GM12878 (cell line): ENCODE measurements around the gene DNMBP. TPM values are rescaled to one million over a fixed set of nuclear protein-coding genes. Genes with fewer than 3 reads are reported as not detected.

Experiments used
- ATAC-seq: fragments of 200-7000 bp; cut with Tn5 transposase; 3 replicates; pipeline ENCODE4 v1.9.1; 2020; ENCODE audit warnings: mild to moderate bottlenecking, moderate library complexity
- BruUV-seq: library from RNA; stranded (reverse); fragments of 400-500 nt; replicated peaks from 2 replicates; lab custom pipeline; 2021; lab: Mats Ljungman, UMichigan
- CTCF ChIA-PET: fragments of 300-600 bp; sonication (Branson Sonifier 250); formaldehyde crosslinking; extraction: SDS; loops from one replicate; lab custom pipeline; 2021; ENCODE audit warnings: inconsistent platforms; lab: Yijun Ruan, JAX
- POLR2A ChIA-PET: fragments of 350-600 bp; formaldehyde crosslinking; extraction: SDS; loops from one replicate; lab custom pipeline; 2021; ENCODE audit warnings: inconsistent platforms; lab: Charles Lee
- RAD21 ChIA-PET: fragments of 300-600 bp; sonication (Branson Sonifier 250); formaldehyde crosslinking; loops from one replicate; lab custom pipeline; 2023; ENCODE audit warnings: antibody characterized with exemption; ENCODE audit not compliant: unreplicated experiment; lab: Charles Lee
- SMC1A ChIA-PET: fragments of 300-600 bp; sonication (Branson Sonifier 250); formaldehyde crosslinking; loops from one replicate; lab custom pipeline; 2023; ENCODE audit not compliant: unreplicated experiment, uncharacterized antibody; lab: Charles Lee
- DNase-seq: peaks from one replicate; pipeline ENCODE4 v3.0.0-alpha.2; 2011; ENCODE audit warnings: low read depth, low spot score
- FAIRE-seq: peaks from 3 replicates; lab custom pipeline; 2011; peaks lifted over from hg19 to GRCh38; lab: Jason Lieb, UNC
- H2AFZ ChIP-seq: 2 replicates; pipeline ENCODE4 v1.6.0; 2011; ENCODE audit warnings: low read depth, low read length, control low read depth; ENCODE audit not compliant: control insufficient read depth
- H3K27ac ChIP-seq: 2 replicates; pipeline ENCODE4 v1.5.1; 2011; ENCODE audit warnings: control low read depth; ENCODE audit not compliant: control insufficient read depth, insufficient read depth
- H3K27me3 ChIP-seq, 2 experiments: replicated peaks in 1 of 2; 2 replicates each; pipeline versions ENCODE4 v1.6.0 to v1.6.1; 2011; ENCODE audit warnings: low read length in 1 of 2; ENCODE audit not compliant: control insufficient read depth in 2 of 2, insufficient read depth in 2 of 2
- H3K36me3 ChIP-seq, 2 experiments: 2 replicates each; pipeline ENCODE4 v1.5.1; 2011; ENCODE audit warnings: low read length in 1 of 2; ENCODE audit not compliant: control insufficient read depth in 2 of 2, insufficient read depth in 2 of 2
- H3K4me1 ChIP-seq: 2 replicates; pipeline ENCODE4 v1.6.1; 2011; ENCODE audit warnings: mild to moderate bottlenecking, low read length, moderate library complexity, mixed read lengths; ENCODE audit not compliant: control insufficient read depth, insufficient read depth
- H3K4me2 ChIP-seq: 2 replicates; pipeline ENCODE4 v1.6.0; 2011; ENCODE audit warnings: control low read depth; ENCODE audit not compliant: control insufficient read depth, insufficient read depth
- H3K4me3 ChIP-seq: fragments of 200-600 bp; sonication (generic); 2 replicates; pipeline ENCODE4 v1.5.1; 2016
- H3K79me2 ChIP-seq: 2 replicates; pipeline ENCODE4 v1.6.0; 2011; ENCODE audit warnings: low read length; ENCODE audit not compliant: control insufficient read depth, insufficient read depth
- H3K9ac ChIP-seq: 2 replicates; pipeline ENCODE4 v1.8.0; 2011; ENCODE audit warnings: low read length, control low read depth, mixed read lengths; ENCODE audit not compliant: control insufficient read depth, insufficient read depth
- H3K9me3 ChIP-seq: replicated peaks from 3 replicates; pipeline ENCODE4 v1.5.1; 2011; ENCODE audit warnings: mild to moderate bottlenecking, low read length; ENCODE audit not compliant: control insufficient read depth, insufficient read depth
- H4K20me1 ChIP-seq: 2 replicates; pipeline ENCODE4 v1.6.0; 2011; ENCODE audit not compliant: control insufficient read depth, insufficient read depth
- BMI1 ChIP-seq: fragments of 450-650 bp; IDR thresholded peaks from 2 replicates; pipeline ENCODE4 v1.6.1; 2016; ENCODE audit warnings: mild to moderate bottlenecking, moderate library complexity, borderline replicate concordance
- FOXK2 ChIP-seq: fragments of 450-650 bp; IDR thresholded peaks from 2 replicates; pipeline ENCODE4 v1.6.1; 2017; ENCODE audit warnings: mild to moderate bottlenecking, moderate library complexity
- HDAC6 ChIP-seq: fragments of 200-600 bp; sonication (generic); IDR thresholded peaks from one replicate; pipeline ENCODE4 v1.8.0; 2017; ENCODE audit warnings: antibody characterized with exemption; ENCODE audit not compliant: unreplicated experiment
- MTA2 ChIP-seq: fragments of 450-650 bp; IDR thresholded peaks from 2 replicates; pipeline ENCODE4 v1.6.1; 2016; ENCODE audit warnings: low read depth, mild to moderate bottlenecking, moderate library complexity
- MXI1 ChIP-seq: fragments of 150-350 bp; IDR thresholded peaks from 2 replicates; pipeline ENCODE4 v1.6.1; 2011; ENCODE audit warnings: low read depth, mild to moderate bottlenecking, inconsistent platforms, low read length, improper control_type of control experiment
- POLR2A ChIP-seq: IDR thresholded peaks from 2 replicates; pipeline ENCODE4 v1.6.1; 2011; ENCODE audit warnings: low read depth, mild to moderate bottlenecking, low read length
- RCOR1 ChIP-seq: conservative IDR thresholded peaks from 2 replicates; pipeline ENCODE4 v1.6.1; 2012; ENCODE audit warnings: low read depth, low read length, improper control_type of control experiment
- SMAD1 ChIP-seq: fragments of 450-650 bp; IDR thresholded peaks from 2 replicates; pipeline ENCODE4 v1.6.1; 2018; ENCODE audit warnings: mild to moderate bottlenecking, low read depth; ENCODE audit not compliant: partially characterized antibody
- SMC3 ChIP-seq: IDR thresholded peaks from 2 replicates; pipeline ENCODE4 v1.6.1; 2011; ENCODE audit warnings: low read length, improper control_type of control experiment, borderline replicate concordance
- TCF7 ChIP-seq: IDR thresholded peaks from 2 replicates; pipeline ENCODE4 v1.6.1; 2014; ENCODE audit warnings: antibody characterized with exemption, borderline replicate concordance
- WGBS: methylation state at CpG from one replicate; pipeline ENCODE4 v1.1.6; 2016; ENCODE audit warnings: low lambda C conversion rate; ENCODE audit not compliant: insufficient replicate concordance, insufficient coverage; ENCODE audit errors: missing lambda C conversion rate; 5-methylcytosine and 5-hydroxymethylcytosine counted together
- in situ Hi-C: fragments of 300-500 bp; cut with MboI; formaldehyde crosslinking; loops from 9 replicates; pipeline ENCODE4 v1.14.3; 2018; ENCODE audit warnings: mixed read lengths
- intact Hi-C: fragments of 100-400 bp; cut with micrococcal nuclease; formaldehyde crosslinking; loops from one replicate; pipeline ENCODE4 v1.14.2; 2022; ENCODE audit not compliant: unreplicated experiment
- polyA plus RNA-seq, 11 experiments: library from polyadenylated mRNA; depleted of rRNA in 4 of 11; unstranded in 6 of 11; stranded (reverse) in 5 of 11; fragments of >200 nt; fragmentation: Nextera tagmentation in 4 of 11; fragmentation: Illumina TruSeq in 1 of 11; extraction: Ambion mirVana in 4 of 11; extraction: Trizol in 1 of 11; gene quantifications; 1 replicate in 1 of 11; 2 replicates in 10 of 11; pipeline versions ENCODE4 v1.2.1 to v1.2.3, GENCODE V29; 2011 to 2016; ENCODE audit warnings: inconsistent platforms in 2 of 11, missing spikeins in 2 of 11, low read depth in 1 of 11
- total RNA-seq, 4 experiments: library from RNA; depleted of rRNA in 3 of 4; stranded (reverse); fragments of >200 nt in 3 of 4; fragmentation: Illumina TruSeq in 1 of 4; extraction: Trizol in 1 of 4; gene quantifications; 2 replicates each; pipeline versions ENCODE4 v1.2.1 to v1.2.3, GENCODE V29; 2013 to 2021
- TF ChIP-seq, protein P1 (sequence below): fragments of 450-650 bp; IDR thresholded peaks from 2 replicates; pipeline ENCODE4 v1.6.1; 2018; ENCODE audit warnings: borderline replicate concordance, mild to moderate bottlenecking; ENCODE audit not compliant: partially characterized antibody

Gene DNMBP
- total and polyA plus RNA-seq, 10 of the 15 experiments (the other 5 are each of a cell fraction or from before 2014, with no cell fraction given), result 7.1 to 45.0 (median 22.0) TPM

DNA sequence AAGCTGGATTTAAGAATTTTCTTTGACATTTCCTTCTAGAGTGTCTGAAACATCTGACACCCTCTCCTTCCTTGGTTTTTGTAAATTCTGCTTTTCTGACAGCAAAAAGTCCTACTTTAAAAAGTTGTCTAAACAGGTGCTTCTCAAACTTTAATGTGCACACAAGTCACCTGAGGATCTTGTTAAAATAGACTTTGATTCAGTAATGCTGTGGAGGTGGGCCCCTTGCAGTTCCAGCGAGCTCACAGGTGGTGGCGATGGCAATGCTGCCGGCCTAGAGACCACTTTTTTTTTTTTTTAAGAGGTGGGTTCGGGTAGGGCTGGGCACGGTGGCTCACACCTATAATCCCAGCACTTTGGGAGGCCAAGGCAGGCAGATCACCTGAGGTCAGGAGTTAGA, 150.2 kb downstream of the DNMBP start (continued):
- TF ChIP-seq RCOR1 (no peak), TCF7 (no peak), FOXK2 (no peak), SMAD1 (no peak), SMC3 (peak; percentile 31), MXI1 (no peak), HDAC6 (no peak), POLR2A (no peak), BMI1 (no peak)
- TF ChIP-seq, protein P1, sequence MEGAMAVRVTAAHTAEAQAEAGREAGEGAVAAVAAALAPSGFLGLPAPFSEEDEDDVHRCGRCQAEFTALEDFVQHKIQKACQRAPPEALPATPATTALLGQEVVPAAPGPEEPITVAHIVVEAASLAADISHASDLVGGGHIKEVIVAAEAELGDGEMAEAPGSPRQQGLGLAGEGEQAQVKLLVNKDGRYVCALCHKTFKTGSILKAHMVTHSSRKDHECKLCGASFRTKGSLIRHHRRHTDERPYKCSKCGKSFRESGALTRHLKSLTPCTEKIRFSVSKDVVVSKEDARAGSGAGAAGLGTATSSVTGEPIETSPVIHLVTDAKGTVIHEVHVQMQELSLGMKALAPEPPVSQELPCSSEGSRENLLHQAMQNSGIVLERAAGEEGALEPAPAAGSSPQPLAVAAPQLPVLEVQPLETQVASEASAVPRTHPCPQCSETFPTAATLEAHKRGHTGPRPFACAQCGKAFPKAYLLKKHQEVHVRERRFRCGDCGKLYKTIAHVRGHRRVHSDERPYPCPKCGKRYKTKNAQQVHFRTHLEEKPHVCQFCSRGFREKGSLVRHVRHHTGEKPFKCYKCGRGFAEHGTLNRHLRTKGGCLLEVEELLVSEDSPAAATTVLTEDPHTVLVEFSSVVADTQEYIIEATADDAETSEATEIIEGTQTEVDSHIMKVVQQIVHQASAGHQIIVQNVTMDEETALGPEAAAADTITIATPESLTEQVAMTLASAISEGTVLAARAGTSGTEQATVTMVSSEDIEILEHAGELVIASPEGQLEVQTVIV, result no peak

DNA sequence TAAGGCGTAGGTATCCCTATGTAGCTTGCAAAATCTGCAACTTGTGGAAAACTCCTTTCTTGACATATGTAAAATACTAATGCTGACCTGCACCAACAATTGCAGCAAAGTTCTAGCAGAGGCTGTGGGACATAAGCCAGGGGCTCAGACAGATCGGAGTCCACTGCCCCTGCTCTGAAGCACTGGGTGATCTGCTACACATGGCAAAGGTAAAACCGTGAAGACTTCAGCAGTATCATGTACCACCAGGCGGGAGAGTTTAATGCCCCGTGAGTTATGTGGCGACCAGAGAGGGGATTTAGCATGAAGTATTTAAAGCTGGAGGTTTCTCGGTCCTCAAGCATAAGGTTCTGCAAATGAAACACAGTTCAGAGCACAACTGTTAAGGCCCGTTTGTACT, 150.9 kb downstream of the DNMBP start:
- ChIA-PET SMC1A (interaction anchor here (0.8 to 8.1 kb wide), 5 partner anchors 9 to 187 kb away, joined by 3 to 51 read pairs (median 5); no protein-coding TSS in a partner anchor), POLR2A (no interaction called here), CTCF (interaction anchor here (0.8 to 1.9 kb wide), 7 partner anchors 11 to 369 kb away, joined by 3 to 18 read pairs (median 4); no protein-coding TSS in a partner anchor), RAD21 (interaction anchor here (1.0 to 1.5 kb wide), 3 partner anchors 13 to 191 kb away, joined by 3 to 7 read pairs (median 4); no protein-coding TSS in a partner anchor)
- no peaks in the 10 kb centered on the region for H3K79me2 ChIP-seq
- no peak overlapping the region for H3K9ac ChIP-seq
- ATAC-seq (no peak), DNase-seq (no peak), FAIRE-seq (no peak)
- H3K9me3 ChIP-seq, result no peaks in the 10 kb centered on the region
- no peaks in the 10 kb centered on the region for H3K4me1 ChIP-seq
- H2AFZ ChIP-seq, result no peak overlapping the region
- TF ChIP-seq MTA2, result no peak
- no peak overlapping the region for H3K4me3 ChIP-seq
- WGBS, result 81% methylated on average over 8 of the region's 8 CpGs
- H4K20me1 ChIP-seq, result no peaks in the 10 kb centered on the region
- H3K36me3 ChIP-seq, result no peaks in the 10 kb centered on the region
- no TSS peak for BruUV-seq
- in situ Hi-C loops, result no loop called here
- no peaks in the 10 kb centered on the region for H3K27me3 ChIP-seq
- no peak overlapping the region for H3K27ac ChIP-seq
- intact Hi-C loops, result loop anchor here (10.0 kb wide), 2 partner anchors 366 to 476 kb away; partner anchors contain the start of genes CHUK and PKD2L1
- H3K4me2 ChIP-seq, result no peak overlapping the region
